Mesendoderm (in vitro differentiated cells): ENCODE results near the gene PLIN4.

Experiments
- DNase-seq: peaks from one replicate; pipeline ENCODE4 v3.0.0; 2013
- H2AK5ac ChIP-seq: 2 replicates; pipeline ENCODE4 v1.6.1; 2013; ENCODE audit warnings: low read length, inconsistent platforms
- H2BK120ac ChIP-seq: 2 replicates; pipeline ENCODE4 v1.6.1; 2013; ENCODE audit warnings: low read depth, mild to moderate bottlenecking, low read length, moderate library complexity, mixed read lengths
- H2BK15ac ChIP-seq: replicated peaks from 2 replicates; pipeline ENCODE4 v1.6.1; 2013; ENCODE audit warnings: low read depth, mild to moderate bottlenecking, moderate library complexity
- H2BK5ac ChIP-seq: 2 replicates; pipeline ENCODE4 v1.6.1; 2013; ENCODE audit warnings: low read length, inconsistent platforms
- H3K18ac ChIP-seq: 2 replicates; pipeline ENCODE4 v1.6.1; 2013; ENCODE audit warnings: mild to moderate bottlenecking, low read length, mixed read lengths
- H3K23ac ChIP-seq: one replicate; pipeline ENCODE4 v1.6.1; 2013; ENCODE audit warnings: low read length
- H3K27ac ChIP-seq: 2 replicates; pipeline ENCODE4 v1.5.1; 2013; ENCODE audit warnings: low read depth, mild to moderate bottlenecking, inconsistent platforms, low read length, moderate library complexity
- H3K27me3 ChIP-seq: 2 replicates; pipeline ENCODE4 v1.6.1; 2013; ENCODE audit warnings: low read length, control low read depth, mild to moderate bottlenecking, inconsistent platforms; ENCODE audit not compliant: insufficient read depth, poor library complexity
- H3K36me3 ChIP-seq: 2 replicates; pipeline ENCODE4 v1.6.1; 2013; ENCODE audit warnings: low read length, inconsistent platforms; ENCODE audit not compliant: control insufficient read depth, insufficient read depth
- H3K4ac ChIP-seq: one replicate; pipeline ENCODE4 v1.6.1; 2013; ENCODE audit warnings: low read depth, mild to moderate bottlenecking, low read length, moderate library complexity
- H3K4me1 ChIP-seq: 2 replicates; pipeline ENCODE4 v1.6.1; 2013; ENCODE audit warnings: low read depth, low read length, inconsistent platforms; ENCODE audit not compliant: control insufficient read depth
- H3K4me2 ChIP-seq: 2 replicates; pipeline ENCODE4 v1.6.1; 2013; ENCODE audit warnings: low read length
- H3K4me3 ChIP-seq: 2 replicates; pipeline ENCODE4 v1.5.1; 2013; ENCODE audit warnings: mild to moderate bottlenecking, low read length
- H3K56ac ChIP-seq: one replicate; pipeline ENCODE4 v1.6.1; 2013; ENCODE audit warnings: low read length
- H3K79me1 ChIP-seq: 2 replicates; pipeline ENCODE4 v1.6.1; 2013; ENCODE audit warnings: low read length, inconsistent platforms
- H3K79me2 ChIP-seq: 2 replicates; pipeline ENCODE4 v1.6.1; 2013; ENCODE audit warnings: mild to moderate bottlenecking, low read length; ENCODE audit not compliant: control insufficient read depth, insufficient read depth
- H3K9ac ChIP-seq: 2 replicates; pipeline ENCODE4 v1.6.1; 2013; ENCODE audit warnings: low read length, inconsistent platforms
- H4K5ac ChIP-seq: one replicate; pipeline ENCODE4 v1.6.1; 2013; ENCODE audit warnings: low read length
- H4K8ac ChIP-seq: one replicate; pipeline ENCODE4 v1.6.1; 2013; ENCODE audit warnings: low read depth, mild to moderate bottlenecking, control low read depth, low read length, moderate library complexity
- WGBS: extraction: QIAGEN DNeasy Blood & Tissue Kit; methylation state at CpG from one replicate; pipeline ENCODE4 v1.1.7; 2013; ENCODE audit warnings: low lambda C conversion rate, missing lambda C conversion rate; ENCODE audit not compliant: insufficient coverage; ENCODE audit errors: extremely low coverage; 5-methylcytosine and 5-hydroxymethylcytosine counted together

PLIN4 gene

GRCh38 chr19:4493104-4493928 is 25.0 kb downstream of the PLIN4 start:
- peaks cover 14% of the 10 kb centered on the region for H3K36me3 ChIP-seq

GRCh38 chr19:4492337-4493103 is 25.8 kb downstream of the PLIN4 start:
- Histone ChIP-seq H3K36me3 (peaks cover 12% of the 10 kb centered on the region), H3K4me3 (no peak overlapping the region), H3K18ac (no peak overlapping the region), H3K27ac (no peak overlapping the region), H2BK120ac (no peak overlapping the region), H2BK5ac (no peak overlapping the region), H4K5ac (no peak overlapping the region), H3K27me3 (no peaks in the 10 kb centered on the region), H3K79me2 (no peaks in the 10 kb centered on the region), H3K4me2 (no peak overlapping the region), H3K56ac (no peak overlapping the region), H3K9ac (no peak overlapping the region), H3K79me1 (peaks cover 2% of the 10 kb centered on the region), H3K4me1 (no peaks in the 10 kb centered on the region), H2BK15ac (no peak overlapping the region), H2AK5ac (no peak overlapping the region), H3K4ac (no peak overlapping the region), H4K8ac (no peak overlapping the region), H3K23ac (no peak overlapping the region)
- no peak for DNase-seq
- WGBS = no CpG with 5 or more reads among the region's 3 CpGs

More at GRCh38 chr19:4493104-4493928, 25.0 kb downstream of the PLIN4 start:
- Histone ChIP-seq H4K5ac (no peak overlapping the region), H3K4me1 (no peaks in the 10 kb centered on the region), H3K27me3 (no peaks in the 10 kb centered on the region), H2BK120ac (no peak overlapping the region), H2AK5ac (no peak overlapping the region), H2BK15ac (no peak overlapping the region), H3K4me2 (no peak overlapping the region), H4K8ac (no peak overlapping the region), H3K4me3 (no peak overlapping the region), H3K79me1 (peaks cover 2% of the 10 kb centered on the region), H2BK5ac (no peak overlapping the region), H3K18ac (no peak overlapping the region), H3K27ac (no peak overlapping the region), H3K79me2 (no peaks in the 10 kb centered on the region), H3K4ac (no peak overlapping the region), H3K23ac (no peak overlapping the region), H3K56ac (no peak overlapping the region), H3K9ac (no peak overlapping the region)
- no CpG with 5 or more reads among the region's 41 CpGs for WGBS
- DNase-seq = no peak

- H2BK15ac ChIP-seq = no peak overlapping the region
- no CpG with 5 or more reads among the region's 21 CpGs for WGBS
- H2BK5ac ChIP-seq = no peak overlapping the region
- no peak overlapping the region for H4K8ac ChIP-seq
- H4K5ac ChIP-seq = no peak overlapping the region
- no peak overlapping the region for H2AK5ac ChIP-seq
- H3K79me1 ChIP-seq = peaks cover 2% of the 10 kb centered on the region
- no peak overlapping the region for H3K27ac ChIP-seq
- DNase-seq = no peak
- no peak overlapping the region for H3K4ac ChIP-seq
- no peaks in the 10 kb centered on the region for H3K4me1 ChIP-seq
- peaks cover 11% of the 10 kb centered on the region for H3K36me3 ChIP-seq
- H3K79me2 ChIP-seq = no peaks in the 10 kb centered on the region
- no peak overlapping the region for H3K18ac ChIP-seq
- no peaks in the 10 kb centered on the region for H3K27me3 ChIP-seq
- H3K56ac ChIP-seq = no peak overlapping the region
- no peak overlapping the region for H2BK120ac ChIP-seq
- H3K9ac ChIP-seq = no peak overlapping the region
- no peak overlapping the region for H3K23ac ChIP-seq
- no peak overlapping the region for H3K4me2 ChIP-seq
- H3K4me3 ChIP-seq = no peak overlapping the region
Measured at GRCh38 chr19:4491446-4491845, 26.8 kb downstream of the PLIN4 start.

GRCh38 chr19:4488496-4488895 is 29.8 kb downstream of the PLIN4 start:
- Histone ChIP-seq H4K8ac (no peak overlapping the region), H3K4me1 (no peaks in the 10 kb centered on the region)

GRCh38 chr19:4487572-4487971 is 30.7 kb downstream of the PLIN4 start:
- H3K4me2 ChIP-seq = no peak overlapping the region
- H3K56ac ChIP-seq = no peak overlapping the region
- peaks cover 8% of the 10 kb centered on the region for H3K36me3 ChIP-seq
- H3K18ac ChIP-seq = no peak overlapping the region
- no peak overlapping the region for H3K23ac ChIP-seq
- no peak overlapping the region for H4K8ac ChIP-seq
- no peak overlapping the region for H3K9ac ChIP-seq
- no peaks in the 10 kb centered on the region for H3K27me3 ChIP-seq
- no peaks in the 10 kb centered on the region for H3K79me2 ChIP-seq
- H3K4me1 ChIP-seq = no peaks in the 10 kb centered on the region
- H3K4me3 ChIP-seq = no peak overlapping the region
- WGBS = no CpG with 5 or more reads among the region's 11 CpGs
- no peak overlapping the region for H2BK5ac ChIP-seq
- no peak overlapping the region for H3K27ac ChIP-seq
- H3K79me1 ChIP-seq = peaks cover 2% of the 10 kb centered on the region
- no peak overlapping the region for H2BK15ac ChIP-seq
- H2BK120ac ChIP-seq = no peak overlapping the region
- no peak overlapping the region for H2AK5ac ChIP-seq
- H3K4ac ChIP-seq = no peak overlapping the region
- no peak overlapping the region for H4K5ac ChIP-seq
- DNase-seq = no peak

More at GRCh38 chr19:4488496-4488895, 29.8 kb downstream of the PLIN4 start:
- H2BK15ac ChIP-seq = no peak overlapping the region
- WGBS = no CpG with 5 or more reads among the region's 29 CpGs
- H2BK5ac ChIP-seq = no peak overlapping the region
- H4K5ac ChIP-seq = no peak overlapping the region
- H3K23ac ChIP-seq = no peak overlapping the region
- DNase-seq = no peak
- no peak overlapping the region for H3K56ac ChIP-seq
- H3K4ac ChIP-seq = no peak overlapping the region
- no peak overlapping the region for H3K27ac ChIP-seq
- no peak overlapping the region for H3K9ac ChIP-seq
- H3K79me1 ChIP-seq = peaks cover 2% of the 10 kb centered on the region
- no peak overlapping the region for H3K4me3 ChIP-seq
- H3K18ac ChIP-seq = no peak overlapping the region
- H2BK120ac ChIP-seq = no peak overlapping the region
- H3K4me2 ChIP-seq = no peak overlapping the region
- H3K36me3 ChIP-seq = peaks cover 8% of the 10 kb centered on the region
- no peaks in the 10 kb centered on the region for H3K27me3 ChIP-seq
- no peaks in the 10 kb centered on the region for H3K79me2 ChIP-seq
- H2AK5ac ChIP-seq = no peak overlapping the region
